ENCODE data around the gene TPPP3.
"Not testable (repeated sequence)": the region's sequence is repeated elsewhere in the genome, so short reads cannot be mapped to it uniquely, and the experiment has no call there.

The TPPP3 gene

GRCh38 chr16:67388591-67388990 is 4.7 kb downstream of the TPPP3 start:
- no peak for DNase-seq

GRCh38 chr16:67388191-67388590 is 5.1 kb downstream of the TPPP3 start:
- no peak for DNase-seq

GRCh38 chr16:67387479-67388079 is 5.7 kb downstream of the TPPP3 start:
- DNase-seq: no peak

- DNase-seq: no peak
Measured at GRCh38 chr16:67386861-67387455, 6.3 kb downstream of the TPPP3 start.

GRCh38 chr16:67384778-67385510 is 8.4 kb downstream of the TPPP3 start:
- no peak for DNase-seq

GRCh38 chr16:67383284-67383683 is 10.0 kb downstream of the TPPP3 start:
- DNase-seq: no peak

- DNase-seq: no peak
Measured at GRCh38 chr16:67378642-67379041, 14.7 kb downstream of the TPPP3 start.

- DNase-seq: not testable (repeated sequence)
Measured at GRCh38 chr16:67376012-67376411, 17.3 kb downstream of the TPPP3 start.

- no peak for DNase-seq
Measured at GRCh38 chr16:67372664-67373063, 20.6 kb downstream of the TPPP3 start.

- DNase-seq: no peak
Measured at GRCh38 chr16:67370661-67371060, 22.6 kb downstream of the TPPP3 start.

- DNase-seq: no peak
Measured at GRCh38 chr16:67364600-67365235, 28.6 kb downstream of the TPPP3 start.

GRCh38 chr16:67361038-67361437 is 32.3 kb downstream of the TPPP3 start:
- DNase-seq: no peak

GRCh38 chr16:67359540-67360269 is 33.6 kb downstream of the TPPP3 start:
- not testable (repeated sequence) for DNase-seq

- DNase-seq: no peak
Measured at GRCh38 chr16:67357561-67357960, 35.7 kb downstream of the TPPP3 start.

- no peak for DNase-seq
Measured at GRCh38 chr16:67356396-67356795, 36.9 kb downstream of the TPPP3 start.

GRCh38 chr16:67352463-67352862 is 40.8 kb downstream of the TPPP3 start:
- DNase-seq: not testable (repeated sequence)

- DNase-seq: no peak
Measured at GRCh38 chr16:67350324-67350723, 43.0 kb downstream of the TPPP3 start.

GRCh38 chr16:67349172-67349571 is 44.1 kb downstream of the TPPP3 start:
- peak in 1 of 5 donors; percentile 14 for DNase-seq

GRCh38 chr16:67346341-67346740 is 47.0 kb downstream of the TPPP3 start:
- no peak for DNase-seq

GRCh38 chr16:67345401-67345800 is 47.9 kb downstream of the TPPP3 start:
- no peak for DNase-seq

GRCh38 chr16:67342616-67343015 is 50.7 kb downstream of the TPPP3 start:
- no peak for DNase-seq

GRCh38 chr16:67341250-67341649 is 52.0 kb downstream of the TPPP3 start:
- no peak for DNase-seq
